ENCODE data around the gene MEGF11. TPM values are rescaled to one million over a fixed set of nuclear protein-coding genes. Genes with fewer than 3 reads are reported as not detected.
"Not testable (repeated sequence)": the region's sequence is repeated elsewhere in the genome, so short reads cannot be mapped to it uniquely, and the experiment has no call there.

The MEGF11 gene
- total RNA-seq, 4 donors from 2014 or later, result 0.87 to 7.3 (median 4.9) TPM

- Histone ChIP-seq H3K4me1 (peaks cover 0 to 5% (median 4%) of the 10 kb centered on the region in 4 donors), H3K36me3 (no peaks in the 10 kb centered on the region), H3K27me3 (peaks cover 0 to 54% of the 10 kb centered on the region in 2 donors), H3K4me3 (no peak overlapping the region), H3K27ac (no peak overlapping the region), H3K9me3 (no peaks in the 10 kb centered on the region)
- no peak for TF ChIP-seq POLR2A (IDR thresholded peaks at IDR 0.05)
- TF ChIP-seq EP300 (IDR thresholded peaks at IDR 0.05), result no peak
- TF ChIP-seq CTCF (IDR thresholded peaks at IDR 0.05), result no peak
- DNase-seq (ENCODE audit: low spot score in 2 of 2), result no peak
- whole genome bisulfite sequencing, 2 donors, result 83 to 88% methylated on average over 1 of the region's 1 CpG
These were observed 6.6 kb downstream of the MEGF11 start for GRCh38 chr15:66246937-66247336.

GRCh38 chr15:66245832-66246231 lies 7.7 kb downstream of the MEGF11 start:
- not testable (repeated sequence) for H3K4me3 ChIP-seq; H3K9me3 ChIP-seq; DNase-seq (ENCODE audit: low spot score in 2 of 2); H3K27ac ChIP-seq; H3K4me1 ChIP-seq; H3K36me3 ChIP-seq
- peaks cover 0 to 43% of the 10 kb centered on the region in 2 donors for H3K27me3 ChIP-seq
- 82 to 92% methylated on average over 5 of the region's 5 CpGs for WGBS, 2 donors

DNA sequence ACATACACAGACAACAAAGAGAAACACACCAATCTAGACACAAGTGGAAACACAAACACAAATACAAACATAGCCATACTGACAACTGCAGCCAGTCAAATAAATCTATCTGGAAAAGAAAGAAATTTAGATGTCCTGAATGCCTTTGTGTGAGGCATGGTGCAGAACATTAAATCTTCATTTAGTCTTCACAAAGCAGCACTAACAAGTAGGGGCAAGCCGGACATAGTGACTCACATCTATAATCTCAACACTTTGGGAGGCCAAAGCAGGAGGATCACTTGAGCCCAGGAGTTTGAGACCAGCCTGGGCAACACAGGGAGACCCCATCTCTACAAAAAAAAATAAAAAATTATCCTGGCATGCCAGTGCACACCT lies 11.7 kb downstream of the MEGF11 start:
- no peak for DNase-seq (ENCODE audit: low spot score in 2 of 2)
- no peak for TF ChIP-seq POLR2A (IDR thresholded peaks at IDR 0.05)
- TF ChIP-seq EP300 (IDR thresholded peaks at IDR 0.05), result no peak
- no peak for TF ChIP-seq CTCF (IDR thresholded peaks at IDR 0.05)
- H3K4me3 ChIP-seq, result no peak overlapping the region
- no peaks in the 10 kb centered on the region for H3K36me3 ChIP-seq
- no peak overlapping the region for H3K27ac ChIP-seq
- no peaks in the 10 kb centered on the region for H3K4me1 ChIP-seq
- peaks cover 0 to 32% of the 10 kb centered on the region in 2 donors for H3K27me3 ChIP-seq
- WGBS, 2 donors, result 17 to 36% methylated on average over 1 of the region's 1 CpG
- no peaks in the 10 kb centered on the region for H3K9me3 ChIP-seq

- 66 to 70% methylated on average over 12 of the region's 12 CpGs for WGBS, 2 donors
- no peak for TF ChIP-seq CTCF (IDR thresholded peaks at IDR 0.05)
- TF ChIP-seq EP300 (IDR thresholded peaks at IDR 0.05), result no peak
- no peak for TF ChIP-seq POLR2A (IDR thresholded peaks at IDR 0.05)
- no peak for DNase-seq (ENCODE audit: low spot score in 2 of 2)
- H3K9me3 ChIP-seq, result no peaks in the 10 kb centered on the region
- H3K4me3 ChIP-seq, result no peak overlapping the region
- H3K27me3 ChIP-seq, result peaks cover 0 to 30% of the 10 kb centered on the region in 2 donors
- H3K36me3 ChIP-seq, result no peaks in the 10 kb centered on the region
- H3K27ac ChIP-seq, result no peak overlapping the region
- no peaks in the 10 kb centered on the region for H3K4me1 ChIP-seq
These were observed 12.3 kb downstream of the MEGF11 start for GRCh38 chr15:66241087-66241907.

GRCh38 chr15:66240240-66240794 lies 13.2 kb downstream of the MEGF11 start:
- Histone ChIP-seq H3K27ac (no peak overlapping the region), H3K9me3 (no peaks in the 10 kb centered on the region), H3K4me1 (no peaks in the 10 kb centered on the region), H3K27me3 (peaks cover 0 to 26% of the 10 kb centered on the region in 2 donors), H3K4me3 (no peak overlapping the region), H3K36me3 (no peaks in the 10 kb centered on the region)
- WGBS, 2 donors, result 88 to 89% methylated on average over 9 of the region's 9 CpGs
- DNase-seq (ENCODE audit: low spot score in 2 of 2), result no peak
- TF ChIP-seq EP300 (IDR thresholded peaks at IDR 0.05) (no peak), CTCF (IDR thresholded peaks at IDR 0.05) (no peak), POLR2A (IDR thresholded peaks at IDR 0.05) (no peak)
